ENCODE data around the gene CTAGE9.
"Not testable (repeated sequence)": the region's sequence is repeated elsewhere in the genome, so short reads cannot be mapped to it uniquely, and the experiment has no call there.

CTAGE9 gene

GRCh38 chr6:131727868-131728267, 17.1 kb upstream of the CTAGE9 start:
- DNase-seq: no peak

GRCh38 chr6:131727467-131727866, 16.6 kb upstream of the CTAGE9 start:
- no peak for DNase-seq

DNA sequence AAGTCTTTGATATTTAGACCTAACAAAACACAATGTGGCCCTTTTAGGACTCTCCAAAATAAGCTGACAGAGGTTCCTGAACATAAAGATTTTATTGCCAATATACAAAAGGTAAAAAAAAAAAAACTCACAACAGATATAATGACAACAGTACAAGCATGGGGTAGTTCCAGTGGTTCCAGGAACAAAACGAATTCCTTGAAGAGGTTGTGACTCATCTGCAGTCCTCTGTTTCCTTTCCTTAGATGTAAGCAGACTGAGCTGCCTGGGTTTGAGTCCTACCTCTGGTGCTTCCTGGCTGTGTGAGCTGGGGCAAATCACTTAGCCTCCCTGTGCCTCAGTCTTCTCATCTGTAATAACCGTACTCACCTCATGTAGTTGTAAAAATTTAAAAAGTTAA, 13.3 kb upstream of the CTAGE9 start:
- no peak for DNase-seq

DNA sequence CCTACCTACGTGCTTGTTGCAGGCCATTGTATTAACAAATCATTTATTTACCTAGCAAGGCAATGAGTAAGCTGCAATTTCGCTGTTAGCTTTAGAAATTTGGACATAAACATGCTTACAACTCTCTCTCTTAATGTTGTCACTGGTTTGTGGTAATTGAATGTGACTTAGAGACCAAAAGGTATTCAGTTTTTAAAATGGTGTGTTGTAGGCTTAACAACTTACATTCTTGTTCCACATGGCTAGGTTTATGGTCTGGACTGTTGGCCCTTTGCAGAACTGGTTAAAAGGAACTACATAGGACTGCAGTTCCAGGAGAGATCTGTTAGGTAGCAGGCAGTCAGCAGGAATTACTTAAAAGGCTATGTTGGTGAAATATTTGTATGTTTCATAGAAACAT, 10.3 kb upstream of the CTAGE9 start:
- no peak for DNase-seq

GRCh38 chr6:131717836-131718542, 7.2 kb upstream of the CTAGE9 start:
- no peak for DNase-seq

- DNase-seq: not testable (repeated sequence)
Observed at GRCh38 chr6:131715567-131715966, 4.8 kb upstream of the CTAGE9 start.

GRCh38 chr6:131703905-131704304, 6.9 kb downstream of the CTAGE9 start:
- DNase-seq: not testable (repeated sequence)

GRCh38 chr6:131700851-131701250, 10.0 kb downstream of the CTAGE9 start:
- DNase-seq: not testable (repeated sequence)

GRCh38 chr6:131696956-131697355, 13.9 kb downstream of the CTAGE9 start:
- DNase-seq: no peak

- DNase-seq: no peak
Observed at GRCh38 chr6:131694832-131695426, 15.9 kb downstream of the CTAGE9 start.

GRCh38 chr6:131693384-131693783, 17.4 kb downstream of the CTAGE9 start:
- DNase-seq: no peak

DNA sequence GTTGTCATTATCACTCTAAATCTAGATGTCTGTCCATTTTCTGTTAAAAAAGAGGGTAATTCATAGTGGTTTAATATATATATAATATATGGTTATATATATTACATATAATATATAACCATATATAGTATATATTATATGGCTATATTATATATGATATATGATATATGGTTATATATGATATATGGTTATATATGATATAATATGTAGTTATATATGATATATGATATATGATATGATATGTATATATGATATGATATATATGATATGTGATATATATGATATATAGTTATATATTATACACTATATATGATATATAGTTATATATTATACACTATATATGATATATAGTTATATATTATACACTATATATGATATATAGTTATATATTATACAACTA, 18.2 kb downstream of the CTAGE9 start:
- DNase-seq: no peak

DNA sequence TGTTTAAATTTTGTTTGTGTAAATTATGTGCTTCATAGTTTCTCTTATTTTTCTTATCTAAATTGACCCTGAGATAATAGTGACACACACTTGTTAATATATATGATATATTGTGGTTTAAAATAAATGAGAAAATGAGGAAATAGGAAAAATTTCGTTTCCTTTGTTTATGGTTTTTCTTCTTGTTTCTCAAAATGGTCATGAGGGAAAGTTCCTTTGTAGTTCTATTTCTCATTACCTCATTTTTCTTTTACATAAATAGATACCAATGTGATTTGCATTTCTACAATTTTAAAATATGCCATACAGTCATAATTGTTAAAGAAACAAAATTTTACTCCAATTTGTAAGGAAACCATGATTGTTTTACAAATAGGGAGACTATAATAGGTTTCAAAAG, 18.8 kb downstream of the CTAGE9 start:
- DNase-seq: no peak

GRCh38 chr6:131688286-131688685, 22.5 kb downstream of the CTAGE9 start:
- DNase-seq: no peak

GRCh38 chr6:131687022-131687421, 23.8 kb downstream of the CTAGE9 start:
- no peak for DNase-seq

- no peak for DNase-seq
Observed at GRCh38 chr6:131685266-131685780, 25.5 kb downstream of the CTAGE9 start.

GRCh38 chr6:131683479-131683878, 27.3 kb downstream of the CTAGE9 start:
- DNase-seq: no peak

DNA sequence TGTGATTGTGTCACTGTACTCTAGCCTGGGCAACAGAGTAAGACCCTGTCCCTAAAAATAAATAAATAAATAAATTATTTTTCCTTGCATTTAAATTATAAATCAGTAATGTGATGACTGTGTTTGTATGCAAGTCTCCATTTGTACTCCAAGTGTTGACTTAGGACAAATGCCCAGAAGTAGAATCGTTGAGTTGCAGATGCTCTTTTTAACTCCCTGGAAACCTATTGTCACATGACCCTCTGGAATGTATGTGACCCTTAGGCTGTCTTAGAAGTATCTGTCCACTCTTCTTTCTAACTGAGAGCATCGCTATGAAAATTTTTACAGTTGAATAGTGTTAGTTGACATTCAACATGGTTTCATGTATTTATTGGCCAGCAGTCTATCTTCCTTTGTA, 28.4 kb downstream of the CTAGE9 start:
- no peak for DNase-seq

- DNase-seq: no peak
Observed at GRCh38 chr6:131681585-131681984, 29.2 kb downstream of the CTAGE9 start.

GRCh38 chr6:131680868-131681267, 29.9 kb downstream of the CTAGE9 start:
- DNase-seq: no peak

- DNase-seq: no peak
Observed at GRCh38 chr6:131678442-131678841, 32.4 kb downstream of the CTAGE9 start.

DNA sequence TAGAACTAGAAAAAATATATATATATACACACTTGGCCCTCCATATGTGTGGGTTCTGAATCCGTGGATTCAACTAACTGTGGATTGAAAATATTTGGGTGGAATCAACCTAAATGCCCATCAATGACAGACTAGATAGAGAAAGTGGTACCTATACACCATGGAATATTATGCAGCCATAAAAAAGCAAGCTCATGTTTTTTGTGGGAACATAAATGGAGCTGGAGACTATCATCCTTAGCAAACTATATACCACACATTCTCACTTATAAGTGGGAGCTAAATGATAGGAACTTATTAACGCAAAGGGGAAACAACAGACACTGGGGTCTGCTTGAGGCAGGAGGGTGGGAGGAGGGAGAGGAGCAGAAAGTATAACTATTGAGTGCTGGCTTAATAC, 37.6 kb downstream of the CTAGE9 start:
- no peak for DNase-seq

DNA sequence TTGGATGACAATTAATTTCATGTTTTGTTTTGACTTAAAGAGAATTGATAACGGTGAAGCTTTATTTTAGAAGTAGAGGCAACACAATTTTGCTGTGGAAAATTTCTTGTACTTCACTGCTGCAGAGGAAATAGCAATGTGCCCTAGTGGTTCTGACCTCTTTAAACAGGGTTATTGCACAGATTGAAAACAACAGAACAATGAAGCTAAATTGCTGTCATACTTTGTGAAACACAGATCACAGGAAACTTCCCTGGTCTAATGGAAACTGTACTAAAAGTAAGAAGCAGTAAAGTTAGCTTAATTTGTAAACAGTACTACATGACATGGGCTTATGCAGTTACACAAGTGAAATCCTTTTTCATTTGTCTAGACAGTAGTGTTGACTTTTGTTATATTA, 40.9 kb downstream of the CTAGE9 start:
- no peak for DNase-seq

DNA sequence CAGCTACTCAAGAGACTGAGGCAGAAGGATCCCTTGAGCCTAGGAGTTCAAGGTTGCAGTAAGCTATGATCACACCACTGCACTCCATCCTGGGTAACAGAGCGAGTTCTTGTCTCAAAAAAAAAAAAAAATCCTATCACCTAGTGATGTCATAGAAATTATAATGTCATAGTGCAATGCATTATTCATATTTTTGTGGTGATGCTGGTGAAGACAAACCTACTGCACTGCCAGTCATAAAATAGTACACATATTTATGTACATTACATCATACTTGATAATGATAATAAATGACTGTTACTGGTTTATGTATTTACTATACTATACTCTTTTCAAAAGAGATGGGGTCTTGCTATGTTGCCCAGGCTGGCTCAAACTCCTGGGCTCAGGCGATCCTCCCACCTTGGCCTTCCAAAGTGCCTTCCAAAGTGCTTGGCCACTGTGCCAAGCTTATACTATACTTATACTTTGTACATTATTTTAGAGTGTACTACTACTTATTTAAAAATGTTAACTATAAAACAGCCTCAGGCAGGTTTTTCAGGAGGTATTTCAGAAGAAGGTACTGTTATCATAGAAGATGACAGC, 47.1 kb downstream of the CTAGE9 start:
- no peak for DNase-seq
